ENCODE results near the gene HSPA8. TPM values are rescaled to one million over a fixed set of nuclear protein-coding genes. Genes with fewer than 3 reads are reported as not detected.

Gene HSPA8
- total RNA-seq, 1 experiment from 2014 or later, result 443 TPM

GRCh38 chr11:123082977-123083376 is 21.0 kb upstream of the HSPA8 start:
- TF ChIP-seq, protein P1, sequence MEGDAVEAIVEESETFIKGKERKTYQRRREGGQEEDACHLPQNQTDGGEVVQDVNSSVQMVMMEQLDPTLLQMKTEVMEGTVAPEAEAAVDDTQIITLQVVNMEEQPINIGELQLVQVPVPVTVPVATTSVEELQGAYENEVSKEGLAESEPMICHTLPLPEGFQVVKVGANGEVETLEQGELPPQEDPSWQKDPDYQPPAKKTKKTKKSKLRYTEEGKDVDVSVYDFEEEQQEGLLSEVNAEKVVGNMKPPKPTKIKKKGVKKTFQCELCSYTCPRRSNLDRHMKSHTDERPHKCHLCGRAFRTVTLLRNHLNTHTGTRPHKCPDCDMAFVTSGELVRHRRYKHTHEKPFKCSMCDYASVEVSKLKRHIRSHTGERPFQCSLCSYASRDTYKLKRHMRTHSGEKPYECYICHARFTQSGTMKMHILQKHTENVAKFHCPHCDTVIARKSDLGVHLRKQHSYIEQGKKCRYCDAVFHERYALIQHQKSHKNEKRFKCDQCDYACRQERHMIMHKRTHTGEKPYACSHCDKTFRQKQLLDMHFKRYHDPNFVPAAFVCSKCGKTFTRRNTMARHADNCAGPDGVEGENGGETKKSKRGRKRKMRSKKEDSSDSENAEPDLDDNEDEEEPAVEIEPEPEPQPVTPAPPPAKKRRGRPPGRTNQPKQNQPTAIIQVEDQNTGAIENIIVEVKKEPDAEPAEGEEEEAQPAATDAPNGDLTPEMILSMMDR (IDR thresholded peaks at IDR 0.05; ENCODE audit: unreplicated experiment), result no peak
- ChIA-PET CTCF (interaction anchor here (0.6 to 1.0 kb wide), 4 partner anchors 11 to 395 kb away, joined by 3 to 4 read pairs (median 4); no protein-coding TSS in a partner anchor), POLR2A (interaction anchor here (0.7 to 1.3 kb wide), 4 partner anchors 9 to 91 kb away, joined by 3 to 11 read pairs (median 4); partner anchors contain the start of gene HSPA8)
- H3K4me1 Mint-ChIP-seq (ENCODE audit: insufficient read depth, unreplicated experiment), result peaks cover 9% of the 10 kb centered on the region
- H3K9me3 Mint-ChIP-seq (ENCODE audit: unreplicated experiment), result no peaks in the 10 kb centered on the region
- H3K27me3 Mint-ChIP-seq (ENCODE audit: insufficient read depth, unreplicated experiment), result no peaks in the 10 kb centered on the region
- H3K36me3 Mint-ChIP-seq (ENCODE audit: insufficient read depth, unreplicated experiment), result peaks cover 52% of the 10 kb centered on the region
- intact Hi-C loops (cut with micrococcal nuclease), result no loop called here
- BruUV-seq (replicated peaks), result no TSS peak
- no peak overlapping the region for H3K4me3 Mint-ChIP-seq (ENCODE audit: unreplicated experiment)
- DNase-seq (ENCODE audit: unreplicated experiment), result no peak
- H3K27ac Mint-ChIP-seq (ENCODE audit: low read depth, unreplicated experiment), result peak overlapping the region; percentile 94

GRCh38 chr11:123080015-123080414 is 18.1 kb upstream of the HSPA8 start:
- H3K27me3 Mint-ChIP-seq (ENCODE audit: insufficient read depth, unreplicated experiment), result no peaks in the 10 kb centered on the region
- POLR2A ChIA-PET, result interaction anchor here (0.6 to 4.5 kb wide), 2 partner anchors 17 to 288 kb away, joined by 3 to 25 read pairs; partner anchors contain the start of gene HSPA8
- CTCF ChIA-PET, result interaction anchor here (0.8 to 1.5 kb wide), 3 partner anchors 12 to 181 kb away, joined by 3 to 4 read pairs (median 4); no protein-coding TSS in a partner anchor
- H3K9me3 Mint-ChIP-seq (ENCODE audit: unreplicated experiment), result no peaks in the 10 kb centered on the region
- no peak overlapping the region for H3K27ac Mint-ChIP-seq (ENCODE audit: low read depth, unreplicated experiment)
- intact Hi-C loops (cut with micrococcal nuclease), result no loop called here
- H3K4me1 Mint-ChIP-seq (ENCODE audit: insufficient read depth, unreplicated experiment), result peaks cover 9% of the 10 kb centered on the region
- H3K36me3 Mint-ChIP-seq (ENCODE audit: insufficient read depth, unreplicated experiment), result peaks cover 62% of the 10 kb centered on the region
- BruUV-seq (replicated peaks), result no TSS peak
- no peak for DNase-seq (ENCODE audit: unreplicated experiment)
- TF ChIP-seq, protein P1 (IDR thresholded peaks at IDR 0.05; ENCODE audit: unreplicated experiment), result no peak
- H3K4me3 Mint-ChIP-seq (ENCODE audit: unreplicated experiment), result no peak overlapping the region

DNA sequence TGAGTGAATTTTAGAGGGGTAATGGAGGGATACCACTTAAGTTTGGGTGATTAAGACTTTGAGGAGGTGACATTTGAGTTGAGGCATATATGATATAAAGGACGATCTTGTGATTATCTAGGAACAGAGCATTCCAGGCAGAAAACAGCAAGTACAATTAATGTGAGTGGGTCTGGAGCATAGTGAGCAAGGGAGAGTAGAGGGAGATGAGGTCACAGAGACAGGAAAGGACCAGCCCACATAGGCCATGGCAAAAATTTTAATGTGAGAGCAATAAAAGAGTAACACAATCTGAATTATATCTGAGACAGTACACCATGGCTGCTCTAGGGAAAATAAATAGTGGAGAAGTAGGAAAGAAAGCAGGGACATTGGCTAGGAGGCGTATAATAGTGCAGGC is 14.5 kb upstream of the HSPA8 start:
- no peak overlapping the region for H3K4me3 Mint-ChIP-seq (ENCODE audit: unreplicated experiment)
- H3K36me3 Mint-ChIP-seq (ENCODE audit: insufficient read depth, unreplicated experiment), result peaks cover 82% of the 10 kb centered on the region
- ChIA-PET POLR2A (no interaction called here), CTCF (interaction anchor here (0.7 kb wide), 1 partner anchor 638 kb away, joined by 6 read pairs; no protein-coding TSS in a partner anchor)
- no TSS peak for BruUV-seq (replicated peaks)
- no peaks in the 10 kb centered on the region for H3K27me3 Mint-ChIP-seq (ENCODE audit: insufficient read depth, unreplicated experiment)
- intact Hi-C loops (cut with micrococcal nuclease), result no loop called here
- H3K4me1 Mint-ChIP-seq (ENCODE audit: insufficient read depth, unreplicated experiment), result no peaks in the 10 kb centered on the region
- TF ChIP-seq, protein P1 (IDR thresholded peaks at IDR 0.05; ENCODE audit: unreplicated experiment), result no peak
- no peak for DNase-seq (ENCODE audit: unreplicated experiment)
- no peaks in the 10 kb centered on the region for H3K9me3 Mint-ChIP-seq (ENCODE audit: unreplicated experiment)
- peak overlapping the region; percentile 10 for H3K27ac Mint-ChIP-seq (ENCODE audit: low read depth, unreplicated experiment)

DNA sequence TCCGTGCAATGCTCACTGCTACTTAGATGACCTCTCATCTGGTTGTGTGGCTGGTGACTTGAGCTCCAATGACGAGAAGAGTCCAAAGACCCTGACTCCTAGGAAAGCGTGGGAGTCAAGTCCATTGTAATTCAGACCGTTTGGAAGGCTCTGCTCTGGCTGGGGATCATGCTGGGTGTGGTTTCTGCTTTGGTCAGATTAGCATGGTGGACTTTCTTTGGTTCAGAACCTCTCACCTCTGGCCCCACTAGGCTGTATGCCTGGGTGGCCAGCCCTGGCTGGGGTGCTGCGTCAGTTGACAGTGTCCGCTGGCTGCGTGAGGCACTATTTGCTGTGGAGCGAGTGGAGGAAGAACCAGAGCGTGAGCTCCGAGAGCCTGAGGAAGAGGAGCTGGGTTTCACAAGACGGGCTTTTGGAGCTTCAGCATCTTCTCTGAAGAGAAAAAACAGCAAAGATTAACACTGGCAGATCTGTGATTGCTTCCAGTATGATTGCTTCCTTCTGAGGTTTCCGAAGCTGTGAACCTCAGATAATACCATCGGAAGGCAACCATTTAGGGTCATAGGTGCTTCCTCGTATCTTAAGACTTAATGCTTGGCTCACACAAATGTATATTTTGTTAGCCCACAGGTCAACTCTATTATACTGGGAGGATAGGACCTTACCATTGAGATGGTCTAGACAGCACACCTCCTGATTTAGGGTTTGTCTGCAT is 11.6 kb upstream of the HSPA8 start:
- H3K4me1 Mint-ChIP-seq (ENCODE audit: insufficient read depth, unreplicated experiment), result peaks cover 3% of the 10 kb centered on the region
- CTCF ChIA-PET, result interaction anchor here (0.6 kb wide), 1 partner anchor 24 kb away, joined by 3 read pairs; no protein-coding TSS in a partner anchor
- intact Hi-C loops (cut with micrococcal nuclease), result no loop called here
- no peaks in the 10 kb centered on the region for H3K27me3 Mint-ChIP-seq (ENCODE audit: insufficient read depth, unreplicated experiment)
- peaks cover 83% of the 10 kb centered on the region for H3K36me3 Mint-ChIP-seq (ENCODE audit: insufficient read depth, unreplicated experiment)
- H3K27ac Mint-ChIP-seq (ENCODE audit: low read depth, unreplicated experiment), result no peak overlapping the region
- H3K9me3 Mint-ChIP-seq (ENCODE audit: unreplicated experiment), result no peaks in the 10 kb centered on the region
- no peak overlapping the region for H3K4me3 Mint-ChIP-seq (ENCODE audit: unreplicated experiment)
- TF ChIP-seq, protein P1 (IDR thresholded peaks at IDR 0.05; ENCODE audit: unreplicated experiment), result no peak
- BruUV-seq (replicated peaks), result no TSS peak
- DNase-seq (ENCODE audit: unreplicated experiment), result no peak
- POLR2A ChIA-PET, result interaction anchor here (0.7 to 1.0 kb wide), 3 partner anchors 10 to 234 kb away, joined by 3 read pairs; no protein-coding TSS in a partner anchor
